Mesendoderm (in vitro differentiated cells): ENCODE data around the gene TWSG1.

Experiments
- DNase-seq: peaks from one replicate; pipeline ENCODE4 v3.0.0; 2013
- H2AK5ac ChIP-seq: 2 replicates; pipeline ENCODE4 v1.6.1; 2013; ENCODE audit warnings: low read length, inconsistent platforms
- H2BK120ac ChIP-seq: 2 replicates; pipeline ENCODE4 v1.6.1; 2013; ENCODE audit warnings: low read depth, mild to moderate bottlenecking, low read length, moderate library complexity, mixed read lengths
- H2BK15ac ChIP-seq: replicated peaks from 2 replicates; pipeline ENCODE4 v1.6.1; 2013; ENCODE audit warnings: low read depth, mild to moderate bottlenecking, moderate library complexity
- H2BK5ac ChIP-seq: 2 replicates; pipeline ENCODE4 v1.6.1; 2013; ENCODE audit warnings: low read length, inconsistent platforms
- H3K18ac ChIP-seq: 2 replicates; pipeline ENCODE4 v1.6.1; 2013; ENCODE audit warnings: mild to moderate bottlenecking, low read length, mixed read lengths
- H3K23ac ChIP-seq: one replicate; pipeline ENCODE4 v1.6.1; 2013; ENCODE audit warnings: low read length
- H3K27ac ChIP-seq: 2 replicates; pipeline ENCODE4 v1.5.1; 2013; ENCODE audit warnings: low read depth, mild to moderate bottlenecking, inconsistent platforms, low read length, moderate library complexity
- H3K27me3 ChIP-seq: 2 replicates; pipeline ENCODE4 v1.6.1; 2013; ENCODE audit warnings: low read length, control low read depth, mild to moderate bottlenecking, inconsistent platforms; ENCODE audit not compliant: insufficient read depth, poor library complexity
- H3K36me3 ChIP-seq: 2 replicates; pipeline ENCODE4 v1.6.1; 2013; ENCODE audit warnings: low read length, inconsistent platforms; ENCODE audit not compliant: control insufficient read depth, insufficient read depth
- H3K4ac ChIP-seq: one replicate; pipeline ENCODE4 v1.6.1; 2013; ENCODE audit warnings: low read depth, mild to moderate bottlenecking, low read length, moderate library complexity
- H3K4me1 ChIP-seq: 2 replicates; pipeline ENCODE4 v1.6.1; 2013; ENCODE audit warnings: low read depth, low read length, inconsistent platforms; ENCODE audit not compliant: control insufficient read depth
- H3K4me2 ChIP-seq: 2 replicates; pipeline ENCODE4 v1.6.1; 2013; ENCODE audit warnings: low read length
- H3K4me3 ChIP-seq: 2 replicates; pipeline ENCODE4 v1.5.1; 2013; ENCODE audit warnings: mild to moderate bottlenecking, low read length
- H3K56ac ChIP-seq: one replicate; pipeline ENCODE4 v1.6.1; 2013; ENCODE audit warnings: low read length
- H3K79me1 ChIP-seq: 2 replicates; pipeline ENCODE4 v1.6.1; 2013; ENCODE audit warnings: low read length, inconsistent platforms
- H3K79me2 ChIP-seq: 2 replicates; pipeline ENCODE4 v1.6.1; 2013; ENCODE audit warnings: mild to moderate bottlenecking, low read length; ENCODE audit not compliant: control insufficient read depth, insufficient read depth
- H3K9ac ChIP-seq: 2 replicates; pipeline ENCODE4 v1.6.1; 2013; ENCODE audit warnings: low read length, inconsistent platforms
- H4K5ac ChIP-seq: one replicate; pipeline ENCODE4 v1.6.1; 2013; ENCODE audit warnings: low read length
- H4K8ac ChIP-seq: one replicate; pipeline ENCODE4 v1.6.1; 2013; ENCODE audit warnings: low read depth, mild to moderate bottlenecking, control low read depth, low read length, moderate library complexity
- WGBS: extraction: QIAGEN DNeasy Blood & Tissue Kit; methylation state at CpG from one replicate; pipeline ENCODE4 v1.1.7; 2013; ENCODE audit warnings: low lambda C conversion rate, missing lambda C conversion rate; ENCODE audit not compliant: insufficient coverage; ENCODE audit errors: extremely low coverage; 5-methylcytosine and 5-hydroxymethylcytosine counted together

The TWSG1 gene

DNA sequence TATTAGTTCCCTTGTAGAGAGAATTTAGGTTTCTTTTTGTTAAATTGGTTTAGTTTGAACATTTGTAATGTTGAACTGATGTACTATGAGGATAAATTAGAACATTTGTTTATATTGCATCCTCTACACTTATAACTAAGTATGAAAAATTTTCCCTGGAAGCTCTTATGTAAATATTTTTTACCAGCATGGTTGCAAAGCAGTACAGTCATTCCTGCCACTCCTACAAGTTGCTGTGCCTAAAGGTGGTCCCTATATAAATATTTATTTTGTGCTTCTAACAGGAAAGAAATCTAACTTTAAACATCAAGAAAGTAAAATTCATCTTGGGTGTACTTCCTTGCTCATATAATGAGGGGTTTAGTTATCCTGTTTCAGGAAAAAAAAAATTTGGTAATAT is 14.2 kb downstream of the TWSG1 start:
- Histone ChIP-seq H2BK15ac (no peak overlapping the region), H3K9ac (no peak overlapping the region), H3K4ac (no peak overlapping the region), H3K18ac (no peak overlapping the region), H3K79me1 (no peaks in the 10 kb centered on the region), H4K8ac (no peak overlapping the region), H3K56ac (no peak overlapping the region), H3K27ac (no peak overlapping the region), H3K4me2 (no peak overlapping the region), H3K4me1 (no peaks in the 10 kb centered on the region), H3K27me3 (no peaks in the 10 kb centered on the region), H2BK5ac (no peak overlapping the region), H2BK120ac (no peak overlapping the region), H2AK5ac (no peak overlapping the region), H3K79me2 (no peaks in the 10 kb centered on the region), H4K5ac (no peak overlapping the region), H3K23ac (no peak overlapping the region), H3K36me3 (no peaks in the 10 kb centered on the region), H3K4me3 (no peak overlapping the region)
- no peak for DNase-seq

DNA sequence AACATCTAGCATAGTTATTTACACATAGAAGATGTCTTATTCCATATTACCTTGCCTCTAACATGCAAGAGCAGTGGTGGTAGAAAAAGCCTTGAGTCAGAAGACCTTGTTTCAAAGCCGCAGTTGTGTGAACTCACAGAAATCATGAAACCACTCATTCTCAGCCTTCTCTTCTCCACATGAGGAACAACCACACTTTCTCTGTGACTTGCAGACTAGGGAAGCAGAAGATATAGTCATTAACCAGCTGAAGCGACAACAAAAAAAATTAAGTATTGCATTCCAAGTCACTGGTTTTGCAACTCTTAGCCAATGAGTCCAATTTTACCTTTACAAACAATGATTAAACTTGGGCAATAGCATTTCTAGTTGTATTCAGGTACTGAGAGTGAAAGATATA is 19.0 kb downstream of the TWSG1 start:
- WGBS: no CpG with 5 or more reads among the region's 2 CpGs

GRCh38 chr18:9354256-9354655 is 19.7 kb downstream of the TWSG1 start:
- no peak overlapping the region for H3K4me2 ChIP-seq
- no peak overlapping the region for H2AK5ac ChIP-seq
- H2BK5ac ChIP-seq: no peak overlapping the region
- no peak overlapping the region for H4K5ac ChIP-seq
- H2BK15ac ChIP-seq: no peak overlapping the region
- H3K4me1 ChIP-seq: no peaks in the 10 kb centered on the region
- H3K18ac ChIP-seq: no peak overlapping the region
- H3K4ac ChIP-seq: no peak overlapping the region
- no peak overlapping the region for H3K23ac ChIP-seq
- H3K36me3 ChIP-seq: no peaks in the 10 kb centered on the region
- no peak overlapping the region for H3K27ac ChIP-seq
- WGBS: no CpG with 5 or more reads among the region's 1 CpG
- no peak overlapping the region for H4K8ac ChIP-seq
- no peak for DNase-seq
- H3K79me2 ChIP-seq: no peaks in the 10 kb centered on the region
- no peak overlapping the region for H3K56ac ChIP-seq
- H3K4me3 ChIP-seq: no peak overlapping the region
- no peaks in the 10 kb centered on the region for H3K27me3 ChIP-seq
- H2BK120ac ChIP-seq: no peak overlapping the region
- no peak overlapping the region for H3K9ac ChIP-seq
- H3K79me1 ChIP-seq: peaks cover 2% of the 10 kb centered on the region

More for the DNA sequence above, 19.0 kb downstream of the TWSG1 start:
- Histone ChIP-seq H2BK120ac (no peak overlapping the region), H4K5ac (no peak overlapping the region), H3K27me3 (no peaks in the 10 kb centered on the region), H3K4me3 (no peak overlapping the region), H2AK5ac (no peak overlapping the region), H3K56ac (no peak overlapping the region), H3K4ac (no peak overlapping the region), H2BK5ac (no peak overlapping the region), H3K4me2 (no peak overlapping the region), H4K8ac (no peak overlapping the region), H3K18ac (no peak overlapping the region), H3K27ac (no peak overlapping the region), H3K4me1 (no peaks in the 10 kb centered on the region), H3K36me3 (no peaks in the 10 kb centered on the region), H2BK15ac (no peak overlapping the region), H3K9ac (no peak overlapping the region), H3K79me1 (peaks cover 2% of the 10 kb centered on the region), H3K79me2 (no peaks in the 10 kb centered on the region), H3K23ac (no peak overlapping the region)
- DNase-seq: no peak

GRCh38 chr18:9356976-9357375 is 22.4 kb downstream of the TWSG1 start:
- Histone ChIP-seq H3K23ac (no peak overlapping the region), H3K79me2 (no peaks in the 10 kb centered on the region), H3K4me2 (no peak overlapping the region), H2BK5ac (no peak overlapping the region), H3K18ac (no peak overlapping the region), H3K36me3 (no peaks in the 10 kb centered on the region), H3K56ac (no peak overlapping the region), H3K9ac (no peak overlapping the region), H2AK5ac (no peak overlapping the region), H2BK15ac (no peak overlapping the region), H3K4ac (no peak overlapping the region), H3K27me3 (no peaks in the 10 kb centered on the region), H3K79me1 (peaks cover 2% of the 10 kb centered on the region), H3K27ac (no peak overlapping the region), H3K4me1 (no peaks in the 10 kb centered on the region), H2BK120ac (no peak overlapping the region), H3K4me3 (no peak overlapping the region), H4K8ac (no peak overlapping the region), H4K5ac (no peak overlapping the region)
- no peak for DNase-seq
- no CpG with 5 or more reads among the region's 2 CpGs for WGBS

DNA sequence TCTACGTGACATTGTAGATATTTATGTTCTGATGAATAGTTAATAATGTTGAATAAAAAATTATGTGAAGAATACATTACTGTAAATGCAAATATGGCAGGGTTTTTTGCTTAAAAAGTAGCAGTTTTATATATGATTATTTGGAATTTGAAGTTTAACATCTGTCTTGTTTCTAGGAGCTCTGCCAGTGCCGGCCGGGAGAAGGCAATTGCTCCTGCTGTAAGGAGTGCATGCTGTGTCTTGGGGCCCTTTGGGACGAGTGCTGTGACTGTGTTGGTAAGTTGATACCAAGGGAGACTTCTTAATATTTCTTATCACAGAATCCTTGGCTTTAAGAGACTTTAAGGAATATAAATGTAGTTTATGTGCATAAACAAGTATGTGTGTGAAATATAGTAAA is 25.2 kb downstream of the TWSG1 start:
- H3K4ac ChIP-seq: no peak overlapping the region
- H4K5ac ChIP-seq: no peak overlapping the region
- no peaks in the 10 kb centered on the region for H3K27me3 ChIP-seq
- WGBS: 100% methylated on average over 1 of the region's 4 CpGs
- no peak overlapping the region for H3K4me2 ChIP-seq
- H3K18ac ChIP-seq: no peak overlapping the region
- H3K4me3 ChIP-seq: no peak overlapping the region
- H3K23ac ChIP-seq: no peak overlapping the region
- no peak overlapping the region for H2BK120ac ChIP-seq
- no peak overlapping the region for H3K27ac ChIP-seq
- H3K79me2 ChIP-seq: no peaks in the 10 kb centered on the region
- no peak overlapping the region for H4K8ac ChIP-seq
- no peak overlapping the region for H2BK5ac ChIP-seq
- no peak overlapping the region for H2AK5ac ChIP-seq
- H3K36me3 ChIP-seq: no peaks in the 10 kb centered on the region
- H3K79me1 ChIP-seq: peaks cover 2% of the 10 kb centered on the region
- no peak for DNase-seq
- no peak overlapping the region for H3K9ac ChIP-seq
- no peak overlapping the region for H3K56ac ChIP-seq
- no peaks in the 10 kb centered on the region for H3K4me1 ChIP-seq
- H2BK15ac ChIP-seq: no peak overlapping the region

- Histone ChIP-seq H3K4ac (no peak overlapping the region), H3K27me3 (no peaks in the 10 kb centered on the region), H3K9ac (no peak overlapping the region), H2BK15ac (no peak overlapping the region), H2BK120ac (no peak overlapping the region), H3K27ac (no peak overlapping the region), H4K5ac (no peak overlapping the region), H3K4me1 (peaks cover under 1% of the 10 kb centered on the region), H3K79me1 (peaks cover 2% of the 10 kb centered on the region), H2BK5ac (no peak overlapping the region), H3K23ac (no peak overlapping the region), H2AK5ac (no peak overlapping the region), H4K8ac (no peak overlapping the region), H3K79me2 (no peaks in the 10 kb centered on the region), H3K36me3 (no peaks in the 10 kb centered on the region), H3K56ac (no peak overlapping the region), H3K4me3 (no peak overlapping the region), H3K4me2 (no peak overlapping the region), H3K18ac (no peak overlapping the region)
- no CpG with 5 or more reads among the region's 3 CpGs for WGBS
- no peak for DNase-seq
Measured at GRCh38 chr18:9361191-9361590, 26.6 kb downstream of the TWSG1 start.
